Stimulated activated CD4-positive, alpha-beta T cell treated with anti-CD3 and anti-CD28 coated beads, Interleukin-1b, Interleukin-23, amount 100 ng/mL, for 24 hours (primary cell): ENCODE data around the gene GNG10.

Source experiments
- DNase-seq, 4 experiments: peaks; one replicate each; pipeline ENCODE4 v3.0.0-alpha.2; 2020; ENCODE audit warnings: low read depth in 4 of 4, low spot score in 1 of 4

Gene GNG10

GRCh38 chr9:111719541-111719940, 58.1 kb downstream of the GNG10 start:
- DNase-seq = no peak
